GM18520 (cell line): ENCODE measurements around the gene ALG1.
A peak's percentile ranks its signal among the peaks of the same experiment; 100 is the strongest.
"Not testable (repeated sequence)": the region's sequence is repeated elsewhere in the genome, so short reads cannot be mapped to it uniquely, and the experiment has no call there.

Source experiments
- ATAC-seq: cut with Tn5 transposase; IDR thresholded peaks from one replicate; pipeline ENCODE4 v1.9.1; 2021; ENCODE audit not compliant: unreplicated experiment

The ALG1 gene

GRCh38 chr16:5072334-5073278 is 963 bp downstream of the ALG1 start:
- peak; percentile 6 for ATAC-seq

GRCh38 chr16:5073279-5073629 is 1.6 kb downstream of the ALG1 start:
- no peak for ATAC-seq

- ATAC-seq = not testable (repeated sequence)
These were observed 2.1 kb downstream of the ALG1 start for GRCh38 chr16:5073771-5074170.

- no peak for ATAC-seq
These were observed 4.0 kb downstream of the ALG1 start for GRCh38 chr16:5075637-5076036.

- no peak for ATAC-seq
These were observed 5.7 kb downstream of the ALG1 start for GRCh38 chr16:5077304-5077703.

GRCh38 chr16:5078626-5079025 is 7.0 kb downstream of the ALG1 start:
- no peak for ATAC-seq

GRCh38 chr16:5080461-5080860 is 8.8 kb downstream of the ALG1 start:
- not testable (repeated sequence) for ATAC-seq

GRCh38 chr16:5080996-5081395 is 9.4 kb downstream of the ALG1 start:
- ATAC-seq = not testable (repeated sequence)

GRCh38 chr16:5083646-5084045 is 12.0 kb downstream of the ALG1 start:
- ATAC-seq = not testable (repeated sequence)

GRCh38 chr16:5084099-5084731 is 12.6 kb downstream of the ALG1 start:
- ATAC-seq = not testable (repeated sequence)

GRCh38 chr16:5084802-5085201 is 13.2 kb downstream of the ALG1 start:
- not testable (repeated sequence) for ATAC-seq

- not testable (repeated sequence) for ATAC-seq
These were observed 14.1 kb downstream of the ALG1 start for GRCh38 chr16:5085716-5086115.

GRCh38 chr16:5088086-5088790 is 16.6 kb downstream of the ALG1 start:
- not testable (repeated sequence) for ATAC-seq

- ATAC-seq = not testable (repeated sequence)
These were observed 17.3 kb downstream of the ALG1 start for GRCh38 chr16:5088936-5089335.

- not testable (repeated sequence) for ATAC-seq
These were observed 18.4 kb downstream of the ALG1 start for GRCh38 chr16:5089911-5090555.

- ATAC-seq = not testable (repeated sequence)
These were observed 18.9 kb downstream of the ALG1 start for GRCh38 chr16:5090592-5090991.

- ATAC-seq = not testable (repeated sequence)
These were observed 21.4 kb downstream of the ALG1 start for GRCh38 chr16:5093081-5093480.

- not testable (repeated sequence) for ATAC-seq
These were observed 22.1 kb downstream of the ALG1 start for GRCh38 chr16:5093746-5094145.

- ATAC-seq = not testable (repeated sequence)
These were observed 23.6 kb downstream of the ALG1 start for GRCh38 chr16:5095145-5095830.

- ATAC-seq = not testable (repeated sequence)
These were observed 24.9 kb downstream of the ALG1 start for GRCh38 chr16:5096437-5097060.
